ENCODE data around the gene JUND.

Gene JUND

GRCh38 chr19:18271433-18271841, 10.0 kb downstream of the JUND start:
- no peak for DNase-seq (ENCODE audit: low read depth in 2 of 3, low spot score in 1 of 3)

- DNase-seq (ENCODE audit: low read depth in 2 of 3, low spot score in 1 of 3) = no peak
These were observed 11.1 kb downstream of the JUND start for GRCh38 chr19:18270326-18270725.

GRCh38 chr19:18269070-18269723, 12.2 kb downstream of the JUND start:
- no peak for DNase-seq (ENCODE audit: low read depth in 2 of 3, low spot score in 1 of 3)

GRCh38 chr19:18266771-18267686, 14.4 kb downstream of the JUND start:
- no peak for DNase-seq (ENCODE audit: low read depth in 2 of 3, low spot score in 1 of 3)

GRCh38 chr19:18265582-18265981, 15.8 kb downstream of the JUND start:
- no peak for DNase-seq (ENCODE audit: low read depth in 2 of 3, low spot score in 1 of 3)

- no peak for DNase-seq (ENCODE audit: low read depth in 2 of 3, low spot score in 1 of 3)
These were observed 16.4 kb downstream of the JUND start for GRCh38 chr19:18264971-18265540.

GRCh38 chr19:18264137-18264854, 17.1 kb downstream of the JUND start:
- DNase-seq (ENCODE audit: low read depth in 2 of 3, low spot score in 1 of 3) = no peak

- no peak for DNase-seq (ENCODE audit: low read depth in 2 of 3, low spot score in 1 of 3)
These were observed 17.9 kb downstream of the JUND start for GRCh38 chr19:18263324-18264136.

- no peak for DNase-seq (ENCODE audit: low read depth in 2 of 3, low spot score in 1 of 3)
These were observed 18.5 kb downstream of the JUND start for GRCh38 chr19:18262917-18263316.

GRCh38 chr19:18262144-18262543, 19.3 kb downstream of the JUND start:
- DNase-seq (ENCODE audit: low read depth in 2 of 3, low spot score in 1 of 3) = no peak

GRCh38 chr19:18261474-18261873, 19.9 kb downstream of the JUND start:
- DNase-seq (ENCODE audit: low read depth in 2 of 3, low spot score in 1 of 3) = no peak

GRCh38 chr19:18259893-18260292, 21.5 kb downstream of the JUND start:
- no peak for DNase-seq (ENCODE audit: low read depth in 2 of 3, low spot score in 1 of 3)

- no peak for DNase-seq (ENCODE audit: low read depth in 2 of 3, low spot score in 1 of 3)
These were observed 23.6 kb downstream of the JUND start for GRCh38 chr19:18257503-18258470.

- no peak for DNase-seq (ENCODE audit: low read depth in 2 of 3, low spot score in 1 of 3)
These were observed 26.6 kb downstream of the JUND start for GRCh38 chr19:18254546-18255503.

- no peak for DNase-seq (ENCODE audit: low read depth in 2 of 3, low spot score in 1 of 3)
These were observed 27.7 kb downstream of the JUND start for GRCh38 chr19:18253716-18254115.

GRCh38 chr19:18253130-18253529, 28.3 kb downstream of the JUND start:
- no peak for DNase-seq (ENCODE audit: low read depth in 2 of 3, low spot score in 1 of 3)

- DNase-seq (ENCODE audit: low read depth in 2 of 3, low spot score in 1 of 3) = no peak
These were observed 29.1 kb downstream of the JUND start for GRCh38 chr19:18252370-18252717.

GRCh38 chr19:18251587-18252369, 29.6 kb downstream of the JUND start:
- DNase-seq (ENCODE audit: low read depth in 2 of 3, low spot score in 1 of 3) = peak; percentile 70 to 89 (median 71)

Data from stimulated activated CD4-positive, alpha-beta T cell treated with anti-CD3 and anti-CD28 coated beads, Interleukin-12 subunit alpha, Interleukin-12 subunit beta, amount 100 ng/mL, for 48 hours (primary cell).